MM.1S (cell line): ENCODE measurements around the gene MRPS15.

Source experiments
- DNase-seq: peaks from one replicate; pipeline ENCODE4 v3.0.0-alpha.2; 2015
- H2AFZ ChIP-seq: fragments of 300-600 bp; sonication (generic); 2 replicates; pipeline ENCODE4 v1.6.0; 2016; ENCODE audit warnings: antibody characterized with exemption, low read length
- H3F3A ChIP-seq: fragments of 300-600 bp; sonication (generic); 2 replicates; pipeline ENCODE4 v1.6.1; 2016; ENCODE audit warnings: mild to moderate bottlenecking, antibody characterized with exemption, low read length, moderate library complexity, mixed read lengths; ENCODE audit not compliant: insufficient read depth
- H3K27ac ChIP-seq: fragments of 300-600 bp; sonication (generic); 2 replicates; pipeline ENCODE4 v1.5.1; 2016; ENCODE audit warnings: mild to moderate bottlenecking, low read length
- H3K27me3 ChIP-seq: fragments of 300-600 bp; sonication (generic); replicated peaks from 2 replicates; pipeline ENCODE4 v1.6.0; 2016; ENCODE audit warnings: low read length; ENCODE audit not compliant: insufficient read depth
- H3K36me3 ChIP-seq: fragments of 300-600 bp; sonication (generic); replicated peaks from 2 replicates; pipeline ENCODE4 v1.6.1; 2016; ENCODE audit warnings: mild to moderate bottlenecking, low read length, mixed read lengths; ENCODE audit not compliant: insufficient read depth
- H3K4me1 ChIP-seq: fragments of 300-600 bp; sonication (generic); 2 replicates; pipeline ENCODE4 v1.6.1; 2016; ENCODE audit warnings: low read length, mixed read lengths
- H3K4me2 ChIP-seq: fragments of 300-600 bp; sonication (generic); 2 replicates; pipeline ENCODE4 v1.6.0; 2016; ENCODE audit warnings: low read depth, low read length
- H3K4me3 ChIP-seq: fragments of 300-600 bp; sonication (generic); 2 replicates; pipeline ENCODE4 v1.5.1; 2016; ENCODE audit warnings: low read length, mixed read lengths
- H3K79me2 ChIP-seq: fragments of 300-600 bp; sonication (generic); 2 replicates; pipeline ENCODE4 v1.6.1; 2016; ENCODE audit warnings: mixed run types, low read length, mixed read lengths
- H3K9ac ChIP-seq: fragments of 300-600 bp; sonication (generic); 2 replicates; pipeline ENCODE4 v1.6.1; 2016; ENCODE audit warnings: low read length, mixed read lengths
- H3K9me2 ChIP-seq: fragments of 300-600 bp; sonication (generic); replicated peaks from 2 replicates; pipeline ENCODE4 v1.6.1; 2016; ENCODE audit warnings: mild to moderate bottlenecking, low read length, mixed read lengths; ENCODE audit not compliant: insufficient read depth
- H3K9me3 ChIP-seq: fragments of 300-600 bp; sonication (generic); replicated peaks from 2 replicates; pipeline ENCODE4 v1.6.1; 2016; ENCODE audit warnings: mild to moderate bottlenecking, low read length, mixed read lengths; ENCODE audit not compliant: insufficient read depth
- H4K20me1 ChIP-seq: fragments of 300-600 bp; sonication (generic); 2 replicates; pipeline ENCODE4 v1.6.1; 2016; ENCODE audit warnings: mild to moderate bottlenecking, low read length, moderate library complexity, mixed read lengths; ENCODE audit not compliant: insufficient read depth
- CTCF ChIP-seq: fragments of 300-600 bp; sonication (generic); IDR thresholded peaks from 2 replicates; pipeline ENCODE4 v1.5.1; 2016; ENCODE audit warnings: antibody characterized with exemption, low read length, mixed read lengths
- EZH2 ChIP-seq: fragments of 300-600 bp; sonication (generic); optimal IDR thresholded peaks from 2 replicates; pipeline ENCODE3; 2017; ENCODE audit warnings: low read depth, mild to moderate bottlenecking, antibody characterized with exemption, low read length, mixed read lengths
- EZH2phosphoT487 ChIP-seq: fragments of 300-600 bp; sonication (generic); IDR thresholded peaks from 2 replicates; pipeline ENCODE4 v1.6.1; 2018; ENCODE audit warnings: antibody characterized with exemption, low read length

The MRPS15 gene

GRCh38 chr1:36476945-36477344 lies 12.8 kb upstream of the MRPS15 start:
- Histone ChIP-seq H3K4me2 (no peak overlapping the region), H3F3A (peaks cover 4% of the 10 kb centered on the region; the same call in 1 of the 2 replicates), H3K4me3 (no peak overlapping the region), H2AFZ (no peak overlapping the region), H3K9me2 (no peaks in the 10 kb centered on the region), H3K9me3 (no peaks in the 10 kb centered on the region), H4K20me1 (no peaks in the 10 kb centered on the region), H3K79me2 (no peaks in the 10 kb centered on the region), H3K4me1 (peaks cover 13% of the 10 kb centered on the region), H3K27ac (no peak overlapping the region), H3K36me3 (no peaks in the 10 kb centered on the region), H3K27me3 (no peaks in the 10 kb centered on the region; the same call in 1 of the 2 replicates), H3K9ac (no peak overlapping the region)
- TF ChIP-seq EZH2: no peak
- no peak for TF ChIP-seq CTCF
- no peak for TF ChIP-seq EZH2phosphoT487
- no peak for DNase-seq

- no peak for TF ChIP-seq CTCF
- no peak for TF ChIP-seq EZH2phosphoT487
- no peak for TF ChIP-seq EZH2
Measured at GRCh38 chr1:36475910-36476604, 11.9 kb upstream of the MRPS15 start.

GRCh38 chr1:36475341-36475740 lies 11.2 kb upstream of the MRPS15 start:
- no peaks in the 10 kb centered on the region for H3K9me3 ChIP-seq
- H3K79me2 ChIP-seq: no peaks in the 10 kb centered on the region
- H3K9ac ChIP-seq: no peak overlapping the region
- H2AFZ ChIP-seq: no peak overlapping the region
- DNase-seq: no peak
- no peaks in the 10 kb centered on the region; the same call in 1 of the 2 replicates for H3K27me3 ChIP-seq
- TF ChIP-seq EZH2 (no peak), EZH2phosphoT487 (no peak)
- peaks cover 4% of the 10 kb centered on the region; the same call in 1 of the 2 replicates for H3F3A ChIP-seq
- no peaks in the 10 kb centered on the region for H3K9me2 ChIP-seq
- H3K27ac ChIP-seq: no peak overlapping the region
- H4K20me1 ChIP-seq: no peaks in the 10 kb centered on the region
- H3K4me2 ChIP-seq: no peak overlapping the region
- H3K36me3 ChIP-seq: no peaks in the 10 kb centered on the region
- peaks cover 13% of the 10 kb centered on the region for H3K4me1 ChIP-seq
- no peak overlapping the region for H3K4me3 ChIP-seq

More at GRCh38 chr1:36475910-36476604, 11.9 kb upstream of the MRPS15 start:
- H4K20me1 ChIP-seq: no peaks in the 10 kb centered on the region
- no peak overlapping the region for H2AFZ ChIP-seq
- H3K4me2 ChIP-seq: no peak overlapping the region
- H3K27ac ChIP-seq: no peak overlapping the region
- no peak for DNase-seq
- H3K36me3 ChIP-seq: no peaks in the 10 kb centered on the region
- H3K4me3 ChIP-seq: no peak overlapping the region
- no peak overlapping the region for H3K9ac ChIP-seq
- H3K4me1 ChIP-seq: peaks cover 13% of the 10 kb centered on the region
- no peaks in the 10 kb centered on the region for H3K79me2 ChIP-seq
- peaks cover 4% of the 10 kb centered on the region; the same call in 1 of the 2 replicates for H3F3A ChIP-seq
- H3K9me3 ChIP-seq: no peaks in the 10 kb centered on the region
- H3K27me3 ChIP-seq: no peaks in the 10 kb centered on the region; the same call in 1 of the 2 replicates
- H3K9me2 ChIP-seq: no peaks in the 10 kb centered on the region

GRCh38 chr1:36472656-36473055 lies 8.5 kb upstream of the MRPS15 start:
- no peak for DNase-seq
- Histone ChIP-seq H3K79me2 (no peaks in the 10 kb centered on the region), H3K9me3 (no peaks in the 10 kb centered on the region), H3K27me3 (no peaks in the 10 kb centered on the region), H3K4me2 (no peak overlapping the region), H2AFZ (no peak overlapping the region), H3K9ac (no peak overlapping the region), H3F3A (peaks cover 4% of the 10 kb centered on the region; the same call in 1 of the 2 replicates), H3K4me1 (peaks cover 13% of the 10 kb centered on the region), H3K36me3 (no peaks in the 10 kb centered on the region), H3K9me2 (no peaks in the 10 kb centered on the region), H3K27ac (no peak overlapping the region), H4K20me1 (no peaks in the 10 kb centered on the region), H3K4me3 (no peak overlapping the region)
- no peak for TF ChIP-seq EZH2phosphoT487
- TF ChIP-seq CTCF: no peak
- no peak for TF ChIP-seq EZH2
